WTC11 (cell line): ENCODE results near the gene TCEAL3. TPM values are rescaled to one million over a fixed set of nuclear protein-coding genes. Genes with fewer than 3 reads are reported as not detected.

Experiments
- ATAC-seq: fragments of 200-7000 bp; cut with Tn5 transposase; 2 replicates; pipeline ENCODE4 v1.10.0; 2021; ENCODE audit warnings: mild to moderate bottlenecking, moderate library complexity
- CTCF ChIA-PET: fragments of 300-600 bp; sonication (Branson Sonifier 250); formaldehyde crosslinking; loops from one replicate; lab custom pipeline; 2021; ENCODE audit warnings: antibody characterized with exemption; lab: Charles Lee
- POLR2A ChIA-PET: fragments of 350-600 bp; sonication (Branson Sonifier 250); formaldehyde crosslinking; loops from one replicate; lab custom pipeline; 2021; ENCODE audit warnings: antibody characterized with exemption; lab: Charles Lee
- DNase-seq: peaks from one replicate; pipeline ENCODE4 v3.0.0; 2021; ENCODE audit warnings: low spot score
- H3K27ac Mint-ChIP-seq: 2 replicates; pipeline ENCODE4 v1.8.0; 2021; ENCODE audit warnings: mixed read lengths
- H3K27me3 Mint-ChIP-seq: 2 replicates; pipeline ENCODE4 v1.8.0; 2021; ENCODE audit warnings: low read depth, mild to moderate bottlenecking, moderate library complexity, mixed read lengths
- H3K36me3 Mint-ChIP-seq: 2 replicates; pipeline ENCODE4 v1.8.0; 2021; ENCODE audit warnings: mixed read lengths
- H3K4me1 Mint-ChIP-seq: 2 replicates; pipeline ENCODE4 v1.8.0; 2022; ENCODE audit warnings: mixed read lengths
- H3K4me3 Mint-ChIP-seq: 2 replicates; pipeline ENCODE4 v1.8.0; 2021; ENCODE audit warnings: mild to moderate bottlenecking, moderate library complexity, mixed read lengths
- H3K9me3 Mint-ChIP-seq: 2 replicates; pipeline ENCODE4 v1.8.0; 2021; ENCODE audit warnings: mixed read lengths
- ATF1 ChIP-seq: sonication (generic); formaldehyde crosslinking; IDR thresholded peaks from 2 replicates; pipeline ENCODE4 v1.8.1; 2023; ENCODE audit warnings: mild to moderate bottlenecking, moderate library complexity, missing genetic modification reagents
- CREM ChIP-seq: sonication (generic); formaldehyde crosslinking; IDR thresholded peaks from 2 replicates; pipeline ENCODE4 v1.8.1; 2022; ENCODE audit warnings: mild to moderate bottlenecking, missing genetic modification reagents, moderate library complexity
- ETV6 ChIP-seq: sonication (generic); formaldehyde crosslinking; IDR thresholded peaks from 2 replicates; pipeline ENCODE4 v1.8.1; 2022; ENCODE audit warnings: mild to moderate bottlenecking, missing genetic modification reagents
- FOXJ3 ChIP-seq: sonication (generic); formaldehyde crosslinking; IDR thresholded peaks from 2 replicates; pipeline ENCODE4 v1.9.0; 2021; ENCODE audit warnings: missing genetic modification reagents, mild to moderate bottlenecking, borderline replicate concordance
- GTF2I ChIP-seq: fragments of 250-450 bp; sonication (Bioruptor Pico); conservative IDR thresholded peaks from 2 replicates; pipeline ENCODE4 v1.4.0; 2021; ENCODE audit warnings: mild to moderate bottlenecking
- HMGA2 ChIP-seq: fragments of 250-450 bp; sonication (Bioruptor Pico); IDR thresholded peaks from 2 replicates; pipeline ENCODE4 v1.4.0; 2021; ENCODE audit warnings: mild to moderate bottlenecking, moderate library complexity
- NFATC4 ChIP-seq: fragments of 250-450 bp; sonication (Bioruptor Pico); IDR thresholded peaks from 2 replicates; pipeline ENCODE4 v1.9.0; 2021; ENCODE audit warnings: mild to moderate bottlenecking
- NR3C1 ChIP-seq: sonication (generic); formaldehyde crosslinking; conservative IDR thresholded peaks from 2 replicates; pipeline ENCODE4 v1.8.1; 2023; ENCODE audit warnings: low read depth, mild to moderate bottlenecking, missing genetic modification reagents
- OVOL2 ChIP-seq: fragments of 250-450 bp; sonication (Bioruptor Pico); IDR thresholded peaks from 2 replicates; pipeline ENCODE4 v1.9.0; 2021; ENCODE audit warnings: mild to moderate bottlenecking, borderline replicate concordance
- PRRX2 ChIP-seq: fragments of 250-450 bp; sonication (Bioruptor Pico); IDR thresholded peaks from 2 replicates; pipeline ENCODE4 v1.8.0; 2021; ENCODE audit warnings: mild to moderate bottlenecking
- RELA ChIP-seq: sonication (generic); formaldehyde crosslinking; IDR thresholded peaks from 2 replicates; pipeline ENCODE4 v1.8.1; 2022; ENCODE audit warnings: missing genetic modification reagents, mild to moderate bottlenecking, borderline replicate concordance
- RORB ChIP-seq: fragments of 250-450 bp; sonication (Bioruptor Pico); IDR thresholded peaks from 2 replicates; pipeline ENCODE4 v1.9.0; 2021; ENCODE audit warnings: mild to moderate bottlenecking
- SMAD4 ChIP-seq: sonication (generic); formaldehyde crosslinking; IDR thresholded peaks from 2 replicates; pipeline ENCODE4 v1.8.0; 2022; ENCODE audit warnings: mild to moderate bottlenecking, missing genetic modification reagents
- SP1 ChIP-seq: sonication (generic); formaldehyde crosslinking; conservative IDR thresholded peaks from 2 replicates; pipeline ENCODE4 v1.8.1; 2022; ENCODE audit warnings: missing genetic modification reagents
- TP53 ChIP-seq: sonication (generic); formaldehyde crosslinking; IDR thresholded peaks from 2 replicates; pipeline ENCODE4 v1.8.1; 2023; ENCODE audit warnings: mild to moderate bottlenecking, missing genetic modification reagents
- ZNF138 ChIP-seq: sonication (generic); formaldehyde crosslinking; conservative IDR thresholded peaks from 2 replicates; pipeline ENCODE4 v1.8.1; 2022; ENCODE audit warnings: mild to moderate bottlenecking, moderate library complexity, missing genetic modification reagents
- total RNA-seq: library from RNA; stranded (reverse); gene quantifications from 3 replicates; pipeline ENCODE4 v1.2.3, GENCODE V29; 2021
- TF ChIP-seq, protein P1 (sequence below): fragments of 250-450 bp; sonication (Bioruptor Pico); IDR thresholded peaks from 2 replicates; pipeline ENCODE4 v1.9.0; 2021; ENCODE audit warnings: mild to moderate bottlenecking, borderline replicate concordance
- TF ChIP-seq, protein P2 (sequence below): sonication (generic); formaldehyde crosslinking; IDR thresholded peaks from 2 replicates; pipeline ENCODE4 v1.8.0; 2023; ENCODE audit warnings: missing genetic modification reagents, mild to moderate bottlenecking, borderline replicate concordance
- TF ChIP-seq, protein P3 (sequence below): sonication (generic); formaldehyde crosslinking; IDR thresholded peaks from 2 replicates; pipeline ENCODE4 v1.8.0; 2022; ENCODE audit warnings: missing genetic modification reagents
- TF ChIP-seq, protein P4 (sequence below): fragments of 200-600 bp; IDR thresholded peaks from 2 replicates; pipeline ENCODE4 v1.8.0; 2022; ENCODE audit warnings: antibody characterized with exemption

Gene TCEAL3
- total RNA-seq, 1 experiment from 2014 or later: 9.3 TPM

DNA sequence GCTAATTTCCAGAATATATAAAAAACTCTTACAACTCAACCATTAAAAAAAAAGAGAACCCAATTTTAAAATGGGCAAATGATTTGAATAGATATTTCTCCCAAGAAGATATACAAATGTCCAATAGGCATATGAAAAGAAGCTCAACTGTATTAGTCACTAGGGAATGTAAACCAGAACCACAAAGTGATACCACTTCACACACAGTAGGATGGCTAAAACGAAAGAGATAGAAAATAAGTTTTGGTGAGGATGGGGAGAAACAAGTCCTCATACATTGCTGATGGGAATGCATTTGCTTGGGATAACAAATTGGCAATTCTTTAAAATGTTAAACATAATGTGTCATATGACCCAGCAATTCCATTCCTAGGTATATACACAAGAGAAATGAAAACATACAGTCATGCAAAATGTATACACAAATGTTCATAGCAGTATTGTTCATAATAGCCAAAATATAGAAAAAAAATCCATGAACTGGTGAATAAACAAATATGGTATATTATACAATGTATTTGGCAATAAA lies 5.7 kb downstream of the TCEAL3 start:
- Mint-ChIP-seq H3K36me3 (0 out of 2 replicates have a peak, but pooled peaks cover 4% of the 10 kb centered on the region), H3K27me3 (no peaks in the 10 kb centered on the region; the same call in none of the 2 replicates), H3K27ac (no peak overlapping the region), H3K9me3 (no peaks in the 10 kb centered on the region), H3K4me1 (peaks cover 31% of the 10 kb centered on the region), H3K4me3 (no peak overlapping the region)
- CTCF ChIA-PET: no interaction called here
- ATAC-seq: no peak
- POLR2A ChIA-PET: no interaction called here
- no peak for DNase-seq
- TF ChIP-seq CREM (CRISPR knock-in tag) (no peak), PRRX2 (CRISPR knock-in tag) (no peak)

DNA sequence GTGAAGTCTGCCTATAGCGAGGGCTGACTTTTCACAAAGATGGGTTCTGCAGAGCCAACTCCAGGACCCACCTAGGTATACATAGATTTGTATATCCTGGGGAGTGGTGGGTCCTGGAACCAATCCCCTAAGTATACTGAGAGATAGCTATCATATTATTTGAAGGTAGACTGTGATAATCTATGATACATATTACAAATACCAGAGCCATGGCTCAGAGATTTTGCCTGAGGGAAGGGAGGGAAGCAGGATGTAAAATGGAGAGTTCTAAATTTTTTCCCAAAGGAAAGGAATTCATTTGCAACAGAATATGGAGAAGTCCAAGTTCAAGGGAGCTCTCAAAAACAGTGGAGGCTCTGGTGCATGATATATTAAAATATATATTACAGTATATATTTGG lies 7.2 kb downstream of the TCEAL3 start:
- H3K4me3 Mint-ChIP-seq: no peak overlapping the region
- no peak overlapping the region; the same call in 1 of the 2 replicates for H3K27ac Mint-ChIP-seq
- H3K27me3 Mint-ChIP-seq: no peaks in the 10 kb centered on the region
- H3K36me3 Mint-ChIP-seq: 0 out of 2 replicates have a peak, but pooled peaks cover 4% of the 10 kb centered on the region
- no peaks in the 10 kb centered on the region for H3K9me3 Mint-ChIP-seq
- CTCF ChIA-PET: interaction anchor here (1.0 kb wide), 1 partner anchor 15 kb away, joined by 5 read pairs; no protein-coding TSS in a partner anchor
- DNase-seq (no peak), ATAC-seq (no peak)
- POLR2A ChIA-PET: interaction anchor here (0.6 kb wide), 1 partner anchor 15 kb away, joined by 4 read pairs; no protein-coding TSS in a partner anchor
- peaks cover 22% of the 10 kb centered on the region for H3K4me1 Mint-ChIP-seq
- TF ChIP-seq, protein P1, sequence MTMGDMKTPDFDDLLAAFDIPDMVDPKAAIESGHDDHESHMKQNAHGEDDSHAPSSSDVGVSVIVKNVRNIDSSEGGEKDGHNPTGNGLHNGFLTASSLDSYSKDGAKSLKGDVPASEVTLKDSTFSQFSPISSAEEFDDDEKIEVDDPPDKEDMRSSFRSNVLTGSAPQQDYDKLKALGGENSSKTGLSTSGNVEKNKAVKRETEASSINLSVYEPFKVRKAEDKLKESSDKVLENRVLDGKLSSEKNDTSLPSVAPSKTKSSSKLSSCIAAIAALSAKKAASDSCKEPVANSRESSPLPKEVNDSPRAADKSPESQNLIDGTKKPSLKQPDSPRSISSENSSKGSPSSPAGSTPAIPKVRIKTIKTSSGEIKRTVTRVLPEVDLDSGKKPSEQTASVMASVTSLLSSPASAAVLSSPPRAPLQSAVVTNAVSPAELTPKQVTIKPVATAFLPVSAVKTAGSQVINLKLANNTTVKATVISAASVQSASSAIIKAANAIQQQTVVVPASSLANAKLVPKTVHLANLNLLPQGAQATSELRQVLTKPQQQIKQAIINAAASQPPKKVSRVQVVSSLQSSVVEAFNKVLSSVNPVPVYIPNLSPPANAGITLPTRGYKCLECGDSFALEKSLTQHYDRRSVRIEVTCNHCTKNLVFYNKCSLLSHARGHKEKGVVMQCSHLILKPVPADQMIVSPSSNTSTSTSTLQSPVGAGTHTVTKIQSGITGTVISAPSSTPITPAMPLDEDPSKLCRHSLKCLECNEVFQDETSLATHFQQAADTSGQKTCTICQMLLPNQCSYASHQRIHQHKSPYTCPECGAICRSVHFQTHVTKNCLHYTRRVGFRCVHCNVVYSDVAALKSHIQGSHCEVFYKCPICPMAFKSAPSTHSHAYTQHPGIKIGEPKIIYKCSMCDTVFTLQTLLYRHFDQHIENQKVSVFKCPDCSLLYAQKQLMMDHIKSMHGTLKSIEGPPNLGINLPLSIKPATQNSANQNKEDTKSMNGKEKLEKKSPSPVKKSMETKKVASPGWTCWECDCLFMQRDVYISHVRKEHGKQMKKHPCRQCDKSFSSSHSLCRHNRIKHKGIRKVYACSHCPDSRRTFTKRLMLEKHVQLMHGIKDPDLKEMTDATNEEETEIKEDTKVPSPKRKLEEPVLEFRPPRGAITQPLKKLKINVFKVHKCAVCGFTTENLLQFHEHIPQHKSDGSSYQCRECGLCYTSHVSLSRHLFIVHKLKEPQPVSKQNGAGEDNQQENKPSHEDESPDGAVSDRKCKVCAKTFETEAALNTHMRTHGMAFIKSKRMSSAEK: no peak
- TF ChIP-seq PRRX2 (CRISPR knock-in tag): no peak
- TF ChIP-seq, protein P2, sequence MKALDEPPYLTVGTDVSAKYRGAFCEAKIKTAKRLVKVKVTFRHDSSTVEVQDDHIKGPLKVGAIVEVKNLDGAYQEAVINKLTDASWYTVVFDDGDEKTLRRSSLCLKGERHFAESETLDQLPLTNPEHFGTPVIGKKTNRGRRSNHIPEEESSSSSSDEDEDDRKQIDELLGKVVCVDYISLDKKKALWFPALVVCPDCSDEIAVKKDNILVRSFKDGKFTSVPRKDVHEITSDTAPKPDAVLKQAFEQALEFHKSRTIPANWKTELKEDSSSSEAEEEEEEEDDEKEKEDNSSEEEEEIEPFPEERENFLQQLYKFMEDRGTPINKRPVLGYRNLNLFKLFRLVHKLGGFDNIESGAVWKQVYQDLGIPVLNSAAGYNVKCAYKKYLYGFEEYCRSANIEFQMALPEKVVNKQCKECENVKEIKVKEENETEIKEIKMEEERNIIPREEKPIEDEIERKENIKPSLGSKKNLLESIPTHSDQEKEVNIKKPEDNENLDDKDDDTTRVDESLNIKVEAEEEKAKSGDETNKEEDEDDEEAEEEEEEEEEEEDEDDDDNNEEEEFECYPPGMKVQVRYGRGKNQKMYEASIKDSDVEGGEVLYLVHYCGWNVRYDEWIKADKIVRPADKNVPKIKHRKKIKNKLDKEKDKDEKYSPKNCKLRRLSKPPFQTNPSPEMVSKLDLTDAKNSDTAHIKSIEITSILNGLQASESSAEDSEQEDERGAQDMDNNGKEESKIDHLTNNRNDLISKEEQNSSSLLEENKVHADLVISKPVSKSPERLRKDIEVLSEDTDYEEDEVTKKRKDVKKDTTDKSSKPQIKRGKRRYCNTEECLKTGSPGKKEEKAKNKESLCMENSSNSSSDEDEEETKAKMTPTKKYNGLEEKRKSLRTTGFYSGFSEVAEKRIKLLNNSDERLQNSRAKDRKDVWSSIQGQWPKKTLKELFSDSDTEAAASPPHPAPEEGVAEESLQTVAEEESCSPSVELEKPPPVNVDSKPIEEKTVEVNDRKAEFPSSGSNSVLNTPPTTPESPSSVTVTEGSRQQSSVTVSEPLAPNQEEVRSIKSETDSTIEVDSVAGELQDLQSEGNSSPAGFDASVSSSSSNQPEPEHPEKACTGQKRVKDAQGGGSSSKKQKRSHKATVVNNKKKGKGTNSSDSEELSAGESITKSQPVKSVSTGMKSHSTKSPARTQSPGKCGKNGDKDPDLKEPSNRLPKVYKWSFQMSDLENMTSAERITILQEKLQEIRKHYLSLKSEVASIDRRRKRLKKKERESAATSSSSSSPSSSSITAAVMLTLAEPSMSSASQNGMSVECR: no peak
- TF ChIP-seq FOXJ3 (CRISPR knock-in tag): no peak
- no peak for TF ChIP-seq ZNF138 (CRISPR knock-in tag)
- TF ChIP-seq ETV6 (CRISPR knock-in tag): no peak
- TF ChIP-seq RORB: no peak
- TF ChIP-seq HMGA2 (CRISPR knock-in tag): no peak
- TF ChIP-seq, protein P3, sequence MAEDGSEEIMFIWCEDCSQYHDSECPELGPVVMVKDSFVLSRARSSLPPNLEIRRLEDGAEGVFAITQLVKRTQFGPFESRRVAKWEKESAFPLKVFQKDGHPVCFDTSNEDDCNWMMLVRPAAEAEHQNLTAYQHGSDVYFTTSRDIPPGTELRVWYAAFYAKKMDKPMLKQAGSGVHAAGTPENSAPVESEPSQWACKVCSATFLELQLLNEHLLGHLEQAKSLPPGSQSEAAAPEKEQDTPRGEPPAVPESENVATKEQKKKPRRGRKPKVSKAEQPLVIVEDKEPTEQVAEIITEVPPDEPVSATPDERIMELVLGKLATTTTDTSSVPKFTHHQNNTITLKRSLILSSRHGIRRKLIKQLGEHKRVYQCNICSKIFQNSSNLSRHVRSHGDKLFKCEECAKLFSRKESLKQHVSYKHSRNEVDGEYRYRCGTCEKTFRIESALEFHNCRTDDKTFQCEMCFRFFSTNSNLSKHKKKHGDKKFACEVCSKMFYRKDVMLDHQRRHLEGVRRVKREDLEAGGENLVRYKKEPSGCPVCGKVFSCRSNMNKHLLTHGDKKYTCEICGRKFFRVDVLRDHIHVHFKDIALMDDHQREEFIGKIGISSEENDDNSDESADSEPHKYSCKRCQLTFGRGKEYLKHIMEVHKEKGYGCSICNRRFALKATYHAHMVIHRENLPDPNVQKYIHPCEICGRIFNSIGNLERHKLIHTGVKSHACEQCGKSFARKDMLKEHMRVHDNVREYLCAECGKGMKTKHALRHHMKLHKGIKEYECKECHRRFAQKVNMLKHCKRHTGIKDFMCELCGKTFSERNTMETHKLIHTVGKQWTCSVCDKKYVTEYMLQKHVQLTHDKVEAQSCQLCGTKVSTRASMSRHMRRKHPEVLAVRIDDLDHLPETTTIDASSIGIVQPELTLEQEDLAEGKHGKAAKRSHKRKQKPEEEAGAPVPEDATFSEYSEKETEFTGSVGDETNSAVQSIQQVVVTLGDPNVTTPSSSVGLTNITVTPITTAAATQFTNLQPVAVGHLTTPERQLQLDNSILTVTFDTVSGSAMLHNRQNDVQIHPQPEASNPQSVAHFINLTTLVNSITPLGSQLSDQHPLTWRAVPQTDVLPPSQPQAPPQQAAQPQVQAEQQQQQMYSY (CRISPR knock-in tag): no peak
- no peak for TF ChIP-seq SMAD4 (CRISPR knock-in tag)
- TF ChIP-seq OVOL2 (CRISPR knock-in tag): no peak
- TF ChIP-seq GTF2I: no peak
- TF ChIP-seq TP53 (CRISPR knock-in tag): no peak
- no peak for TF ChIP-seq SP1 (CRISPR knock-in tag)
- no peak for TF ChIP-seq RELA (CRISPR knock-in tag)
- TF ChIP-seq, protein P4, sequence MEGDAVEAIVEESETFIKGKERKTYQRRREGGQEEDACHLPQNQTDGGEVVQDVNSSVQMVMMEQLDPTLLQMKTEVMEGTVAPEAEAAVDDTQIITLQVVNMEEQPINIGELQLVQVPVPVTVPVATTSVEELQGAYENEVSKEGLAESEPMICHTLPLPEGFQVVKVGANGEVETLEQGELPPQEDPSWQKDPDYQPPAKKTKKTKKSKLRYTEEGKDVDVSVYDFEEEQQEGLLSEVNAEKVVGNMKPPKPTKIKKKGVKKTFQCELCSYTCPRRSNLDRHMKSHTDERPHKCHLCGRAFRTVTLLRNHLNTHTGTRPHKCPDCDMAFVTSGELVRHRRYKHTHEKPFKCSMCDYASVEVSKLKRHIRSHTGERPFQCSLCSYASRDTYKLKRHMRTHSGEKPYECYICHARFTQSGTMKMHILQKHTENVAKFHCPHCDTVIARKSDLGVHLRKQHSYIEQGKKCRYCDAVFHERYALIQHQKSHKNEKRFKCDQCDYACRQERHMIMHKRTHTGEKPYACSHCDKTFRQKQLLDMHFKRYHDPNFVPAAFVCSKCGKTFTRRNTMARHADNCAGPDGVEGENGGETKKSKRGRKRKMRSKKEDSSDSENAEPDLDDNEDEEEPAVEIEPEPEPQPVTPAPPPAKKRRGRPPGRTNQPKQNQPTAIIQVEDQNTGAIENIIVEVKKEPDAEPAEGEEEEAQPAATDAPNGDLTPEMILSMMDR: no peak
- no peak for TF ChIP-seq ATF1 (CRISPR knock-in tag)
- no peak for TF ChIP-seq NFATC4 (CRISPR knock-in tag)
- no peak for TF ChIP-seq NR3C1
